ENCODE measurements around the gene HBA1.
"Not testable (repeated sequence)": the region's sequence is repeated elsewhere in the genome, so short reads cannot be mapped to it uniquely, and the experiment has no call there.

HBA1 gene

GRCh38 chr16:211631-212180 lies 35.2 kb downstream of the HBA1 start:
- not testable (repeated sequence) for DNase-seq

- no peak for DNase-seq
Observed at GRCh38 chr16:212999-213398, 36.5 kb downstream of the HBA1 start.

- DNase-seq, result no peak
Observed at GRCh38 chr16:220021-220420, 43.5 kb downstream of the HBA1 start.

Data from NCI-H1092 (cell line).